ENCODE data around the gene SKIDA1. TPM values are rescaled to one million over a fixed set of nuclear protein-coding genes. Genes with fewer than 3 reads are reported as not detected.

SKIDA1 gene
- total RNA-seq, 4 donors from 2014 or later, result 0.53 to 3.0 (median 1.2) TPM

DNA sequence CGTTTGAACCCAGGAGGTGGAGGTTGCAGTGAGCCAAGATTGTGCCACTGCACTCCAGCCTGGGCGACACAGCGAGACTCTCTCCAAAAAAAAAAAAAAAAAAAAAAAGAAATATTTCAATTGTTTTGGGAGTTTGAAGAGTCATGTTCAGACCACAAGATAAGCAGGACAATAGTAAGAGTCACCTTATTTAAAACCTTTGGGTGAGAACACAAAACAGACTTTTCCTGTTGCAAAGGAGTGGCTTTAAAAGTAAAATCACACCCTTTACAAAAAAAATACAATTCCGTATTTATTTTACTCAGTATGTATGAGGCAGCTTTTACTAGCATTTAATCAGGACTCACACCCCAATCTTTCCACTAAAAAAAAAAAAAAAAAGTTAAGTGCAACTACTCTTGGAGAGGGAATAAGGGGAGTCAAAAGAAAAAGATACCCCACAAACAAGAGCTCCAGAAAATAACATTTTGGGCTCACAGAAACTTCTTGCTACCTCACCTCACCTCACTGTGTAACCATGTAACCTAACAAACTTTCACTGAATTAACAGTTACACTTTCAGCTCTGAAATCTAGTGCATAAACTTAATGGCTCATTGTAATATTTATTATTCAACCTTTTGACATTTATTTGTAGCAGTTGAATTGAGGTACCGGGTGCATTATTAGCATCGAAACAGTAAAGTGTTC, 11.2 kb downstream of the SKIDA1 start:
- no peak for TF ChIP-seq EP300 (IDR thresholded peaks at IDR 0.05)
- TF ChIP-seq, protein P1, sequence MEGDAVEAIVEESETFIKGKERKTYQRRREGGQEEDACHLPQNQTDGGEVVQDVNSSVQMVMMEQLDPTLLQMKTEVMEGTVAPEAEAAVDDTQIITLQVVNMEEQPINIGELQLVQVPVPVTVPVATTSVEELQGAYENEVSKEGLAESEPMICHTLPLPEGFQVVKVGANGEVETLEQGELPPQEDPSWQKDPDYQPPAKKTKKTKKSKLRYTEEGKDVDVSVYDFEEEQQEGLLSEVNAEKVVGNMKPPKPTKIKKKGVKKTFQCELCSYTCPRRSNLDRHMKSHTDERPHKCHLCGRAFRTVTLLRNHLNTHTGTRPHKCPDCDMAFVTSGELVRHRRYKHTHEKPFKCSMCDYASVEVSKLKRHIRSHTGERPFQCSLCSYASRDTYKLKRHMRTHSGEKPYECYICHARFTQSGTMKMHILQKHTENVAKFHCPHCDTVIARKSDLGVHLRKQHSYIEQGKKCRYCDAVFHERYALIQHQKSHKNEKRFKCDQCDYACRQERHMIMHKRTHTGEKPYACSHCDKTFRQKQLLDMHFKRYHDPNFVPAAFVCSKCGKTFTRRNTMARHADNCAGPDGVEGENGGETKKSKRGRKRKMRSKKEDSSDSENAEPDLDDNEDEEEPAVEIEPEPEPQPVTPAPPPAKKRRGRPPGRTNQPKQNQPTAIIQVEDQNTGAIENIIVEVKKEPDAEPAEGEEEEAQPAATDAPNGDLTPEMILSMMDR (IDR thresholded peaks at IDR 0.05), result no peak
- TF ChIP-seq POLR2AphosphoS5 (IDR thresholded peaks at IDR 0.05), result no peak
- TF ChIP-seq POLR2A (IDR thresholded peaks at IDR 0.05), result no peak
- H3K36me3 ChIP-seq, result no peaks in the 10 kb centered on the region
- no peak overlapping the region for H3K4me3 ChIP-seq
- WGBS, result 66% methylated on average over 6 of the region's 6 CpGs
- no peaks in the 10 kb centered on the region for H3K9me3 ChIP-seq
- peaks cover 30% of the 10 kb centered on the region for H3K4me1 ChIP-seq
- DNase-seq (ENCODE audit: low spot score in 2 of 2), result no peak
- no peaks in the 10 kb centered on the region for H3K27me3 ChIP-seq
- no peak overlapping the region for H3K27ac ChIP-seq

DNA sequence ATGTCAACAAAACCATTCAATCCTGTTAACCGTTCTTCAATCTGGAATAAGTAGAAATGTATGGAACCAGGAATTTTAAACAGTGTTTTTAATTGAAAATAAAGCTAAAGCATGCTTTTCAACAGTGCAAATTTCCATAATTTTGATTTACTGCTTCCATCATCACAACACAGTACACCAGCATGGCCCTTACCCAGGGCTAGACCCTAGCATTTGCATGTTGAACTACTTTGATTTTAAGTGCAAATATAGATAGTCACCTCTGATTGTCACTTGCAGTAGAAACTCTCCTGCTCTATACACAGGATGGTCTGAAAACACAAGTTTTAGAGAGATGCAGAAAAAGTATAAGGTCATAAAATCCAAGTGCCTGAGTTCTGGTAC, 12.1 kb downstream of the SKIDA1 start:
- H3K27me3 ChIP-seq, result no peaks in the 10 kb centered on the region

DNA sequence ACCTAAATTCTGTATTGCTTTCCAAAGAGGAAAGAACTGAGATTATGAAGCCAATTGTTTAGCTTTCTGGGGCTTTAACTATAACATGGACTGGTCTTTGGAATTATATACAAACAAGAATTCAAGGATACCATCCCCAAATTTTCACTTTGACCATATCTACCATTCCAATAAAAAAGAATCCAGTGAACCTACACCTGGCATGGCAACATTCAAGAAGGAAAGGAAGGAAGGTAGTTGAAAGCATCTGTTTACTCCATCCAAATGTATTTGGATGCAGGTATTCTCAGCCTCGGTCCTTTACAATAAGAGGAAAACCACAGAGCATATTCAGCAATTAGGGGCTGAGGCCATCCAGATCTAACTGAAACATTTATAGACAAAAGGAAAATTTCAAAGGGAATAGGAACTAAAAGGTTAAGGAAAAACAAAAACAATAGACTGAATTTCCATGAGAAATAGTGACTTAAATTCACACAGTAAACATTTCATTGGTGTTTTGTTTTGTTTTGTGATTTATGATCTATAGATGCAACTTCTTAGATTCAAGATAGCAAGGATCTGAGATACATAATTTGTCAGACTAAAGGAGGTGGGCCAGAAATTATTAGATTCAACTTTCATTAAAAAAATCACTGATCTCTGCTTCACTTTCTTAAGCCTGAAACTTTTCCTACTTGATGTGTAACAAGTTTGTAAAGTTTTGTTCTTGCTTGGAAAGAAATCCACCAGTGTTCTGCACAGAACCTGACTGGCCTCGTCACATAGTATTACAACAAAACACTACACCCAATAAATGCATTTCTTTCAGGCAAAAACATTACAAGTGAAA, 12.7 kb downstream of the SKIDA1 start:
- peaks cover 15% of the 10 kb centered on the region for H3K4me1 ChIP-seq
- 75% methylated on average over 2 of the region's 2 CpGs for WGBS

More for the DNA sequence above, 12.1 kb downstream of the SKIDA1 start:
- Histone ChIP-seq H3K27ac (no peak overlapping the region), H3K4me1 (peaks cover 21% of the 10 kb centered on the region), H3K36me3 (no peaks in the 10 kb centered on the region), H3K4me3 (no peak overlapping the region), H3K9me3 (no peaks in the 10 kb centered on the region)
- 89% methylated on average over 1 of the region's 1 CpG for WGBS
- DNase-seq (ENCODE audit: low spot score in 2 of 2), result no peak
- TF ChIP-seq POLR2A (IDR thresholded peaks at IDR 0.05) (no peak), POLR2AphosphoS5 (IDR thresholded peaks at IDR 0.05) (no peak), EP300 (IDR thresholded peaks at IDR 0.05) (no peak)
- TF ChIP-seq, protein P1 (IDR thresholded peaks at IDR 0.05), result no peak

DNA sequence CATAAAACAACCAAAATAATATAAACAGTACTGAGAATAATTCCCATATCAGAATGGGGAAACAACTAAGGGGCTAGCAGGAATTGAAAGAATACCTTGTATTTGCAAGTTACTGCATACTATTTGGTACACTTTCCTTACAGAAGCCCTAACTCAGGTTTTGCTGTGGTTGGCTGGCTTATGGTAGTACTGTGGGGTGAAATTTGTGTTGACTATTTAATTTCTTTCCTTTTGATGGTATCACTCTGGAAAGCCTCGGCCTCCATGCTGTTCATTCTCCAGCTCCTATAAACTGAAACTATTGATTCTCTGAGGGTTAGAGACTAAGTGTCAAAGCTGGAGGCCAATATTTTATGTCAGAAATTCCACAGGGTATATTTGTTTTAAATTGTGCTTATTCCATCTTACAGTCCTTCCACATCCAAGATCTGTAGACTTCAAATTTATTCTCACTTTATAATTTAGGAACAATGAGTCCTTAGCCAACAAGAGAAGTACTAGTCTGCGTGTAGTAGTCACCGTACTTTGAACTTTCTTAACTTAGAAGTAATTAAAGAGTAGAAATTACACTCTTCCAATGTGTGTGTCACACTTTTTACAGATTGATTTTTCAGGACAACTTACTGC, 13.4 kb downstream of the SKIDA1 start:
- no peaks in the 10 kb centered on the region for H3K36me3 ChIP-seq
- TF ChIP-seq POLR2A (IDR thresholded peaks at IDR 0.05) (no peak), EP300 (IDR thresholded peaks at IDR 0.05) (no peak), POLR2AphosphoS5 (IDR thresholded peaks at IDR 0.05) (no peak)
- TF ChIP-seq, protein P1 (IDR thresholded peaks at IDR 0.05), result no peak
- no peak overlapping the region for H3K4me3 ChIP-seq
- WGBS, result 73% methylated on average over 3 of the region's 3 CpGs
- H3K27me3 ChIP-seq, result no peaks in the 10 kb centered on the region
- H3K27ac ChIP-seq, result no peak overlapping the region
- peaks cover 11% of the 10 kb centered on the region for H3K4me1 ChIP-seq
- DNase-seq (ENCODE audit: low spot score in 2 of 2), result no peak
- H3K9me3 ChIP-seq, result no peaks in the 10 kb centered on the region

More for the DNA sequence above, 12.7 kb downstream of the SKIDA1 start:
- Histone ChIP-seq H3K27me3 (no peaks in the 10 kb centered on the region), H3K9me3 (no peaks in the 10 kb centered on the region), H3K27ac (no peak overlapping the region), H3K36me3 (no peaks in the 10 kb centered on the region), H3K4me3 (no peak overlapping the region)
- TF ChIP-seq POLR2AphosphoS5 (IDR thresholded peaks at IDR 0.05) (no peak), EP300 (IDR thresholded peaks at IDR 0.05) (no peak), POLR2A (IDR thresholded peaks at IDR 0.05) (no peak)
- TF ChIP-seq, protein P1 (IDR thresholded peaks at IDR 0.05), result no peak
- no peak for DNase-seq (ENCODE audit: low spot score in 2 of 2)
